Cardiac muscle cell (in vitro differentiated cells and primary cell): Measurements from ENCODE around the gene TMOD2. TPM values are rescaled to one million over a fixed set of nuclear protein-coding genes. Genes with fewer than 3 reads are reported as not detected.
A peak's percentile ranks its signal among the peaks of the same experiment; 100 is the strongest.

Experiments used
- DNase-seq, 2 donors: peaks; one replicate each; pipeline versions ENCODE4 v3.0.0 to v3.0.0-alpha.2; 2010 to 2017; ENCODE audit warnings: low read depth in 1 of 2, low spot score in 1 of 2
- H3K27ac ChIP-seq: fragments of 200-600 bp; sonication (generic); 2 replicates; pipeline ENCODE4 v1.5.1; 2016
- H3K27me3 ChIP-seq: fragments of 200-600 bp; sonication (generic); 2 replicates; pipeline ENCODE4 v1.6.0; 2016; ENCODE audit warnings: control low read depth
- H3K36me3 ChIP-seq: fragments of 200-600 bp; sonication (generic); 2 replicates; pipeline ENCODE4 v1.5.1; 2016; ENCODE audit warnings: control low read depth
- H3K4me1 ChIP-seq: fragments of 200-600 bp; sonication (generic); 2 replicates; pipeline ENCODE4 v1.8.1; 2017; ENCODE audit warnings: low read depth, mild to moderate bottlenecking, mixed run types
- H3K4me3 ChIP-seq: fragments of 200-600 bp; sonication (generic); 2 replicates; pipeline ENCODE4 v1.5.1; 2016; ENCODE audit warnings: mild to moderate bottlenecking
- H3K9me3 ChIP-seq: fragments of 200-600 bp; sonication (generic); 2 replicates; pipeline ENCODE4 v1.5.1; 2017; ENCODE audit warnings: low read depth, mild to moderate bottlenecking, control low read depth
- CTCF ChIP-seq: IDR thresholded peaks from 2 replicates; pipeline ENCODE4 v1.5.1; 2012; ENCODE audit warnings: low read depth, mild to moderate bottlenecking, low read length
- polyA plus RNA-seq: library from polyadenylated mRNA; unstranded; fragments of >200 nt; fragmentation: Nextera tagmentation; extraction: Ambion mirVana; gene quantifications from 2 replicates; pipeline ENCODE4 v1.2.1, GENCODE V29; 2016
- total RNA-seq: library from RNA; depleted of rRNA; stranded (reverse); fragments of >200 nt; gene quantifications from 2 replicates; pipeline ENCODE4 v1.2.3, GENCODE V29; 2016

Gene TMOD2
- total and polyA plus RNA-seq, 2 experiments from 2014 or later = 1.8 to 2.8 TPM

GRCh38 chr15:51799282-51800252 lies 48.2 kb downstream of the TMOD2 start:
- Histone ChIP-seq H3K4me1 (no peaks in the 10 kb centered on the region), H3K36me3 (no peaks in the 10 kb centered on the region), H3K27ac (no peak overlapping the region), H3K27me3 (no peaks in the 10 kb centered on the region), H3K4me3 (no peak overlapping the region), H3K9me3 (no peaks in the 10 kb centered on the region)
- DNase-seq = no peak
- TF ChIP-seq CTCF = no peak

- no peaks in the 10 kb centered on the region for H3K27me3 ChIP-seq
- H3K4me1 ChIP-seq = no peaks in the 10 kb centered on the region
- TF ChIP-seq CTCF = peak; percentile 72
- H3K36me3 ChIP-seq = no peaks in the 10 kb centered on the region
- H3K4me3 ChIP-seq = no peak overlapping the region
- peak; percentile 45 to 62 for DNase-seq
- no peak overlapping the region for H3K27ac ChIP-seq
- no peaks in the 10 kb centered on the region for H3K9me3 ChIP-seq
These were observed 50.0 kb downstream of the TMOD2 start for GRCh38 chr15:51801391-51801835.

- H3K4me1 ChIP-seq = no peaks in the 10 kb centered on the region
- no peaks in the 10 kb centered on the region for H3K9me3 ChIP-seq
- TF ChIP-seq CTCF = no peak
- H3K4me3 ChIP-seq = no peak overlapping the region
- DNase-seq = no peak
- H3K36me3 ChIP-seq = no peaks in the 10 kb centered on the region
- no peak overlapping the region for H3K27ac ChIP-seq
- H3K27me3 ChIP-seq = no peaks in the 10 kb centered on the region
These were observed 51.2 kb downstream of the TMOD2 start for GRCh38 chr15:51802593-51802992.

GRCh38 chr15:51803965-51804364 lies 52.6 kb downstream of the TMOD2 start:
- TF ChIP-seq CTCF = no peak
- Histone ChIP-seq H3K27me3 (no peaks in the 10 kb centered on the region), H3K27ac (no peak overlapping the region), H3K4me1 (no peaks in the 10 kb centered on the region), H3K36me3 (no peaks in the 10 kb centered on the region), H3K9me3 (no peaks in the 10 kb centered on the region), H3K4me3 (no peak overlapping the region)
- DNase-seq = no peak

GRCh38 chr15:51806123-51806522 lies 54.7 kb downstream of the TMOD2 start:
- no peak for TF ChIP-seq CTCF
- H3K9me3 ChIP-seq = no peaks in the 10 kb centered on the region
- no peaks in the 10 kb centered on the region for H3K27me3 ChIP-seq
- no peak overlapping the region for H3K4me3 ChIP-seq
- H3K4me1 ChIP-seq = no peaks in the 10 kb centered on the region
- DNase-seq = no peak
- H3K27ac ChIP-seq = no peak overlapping the region
- H3K36me3 ChIP-seq = no peaks in the 10 kb centered on the region
